ENCODE data around the gene UBAP1L.

DNA sequence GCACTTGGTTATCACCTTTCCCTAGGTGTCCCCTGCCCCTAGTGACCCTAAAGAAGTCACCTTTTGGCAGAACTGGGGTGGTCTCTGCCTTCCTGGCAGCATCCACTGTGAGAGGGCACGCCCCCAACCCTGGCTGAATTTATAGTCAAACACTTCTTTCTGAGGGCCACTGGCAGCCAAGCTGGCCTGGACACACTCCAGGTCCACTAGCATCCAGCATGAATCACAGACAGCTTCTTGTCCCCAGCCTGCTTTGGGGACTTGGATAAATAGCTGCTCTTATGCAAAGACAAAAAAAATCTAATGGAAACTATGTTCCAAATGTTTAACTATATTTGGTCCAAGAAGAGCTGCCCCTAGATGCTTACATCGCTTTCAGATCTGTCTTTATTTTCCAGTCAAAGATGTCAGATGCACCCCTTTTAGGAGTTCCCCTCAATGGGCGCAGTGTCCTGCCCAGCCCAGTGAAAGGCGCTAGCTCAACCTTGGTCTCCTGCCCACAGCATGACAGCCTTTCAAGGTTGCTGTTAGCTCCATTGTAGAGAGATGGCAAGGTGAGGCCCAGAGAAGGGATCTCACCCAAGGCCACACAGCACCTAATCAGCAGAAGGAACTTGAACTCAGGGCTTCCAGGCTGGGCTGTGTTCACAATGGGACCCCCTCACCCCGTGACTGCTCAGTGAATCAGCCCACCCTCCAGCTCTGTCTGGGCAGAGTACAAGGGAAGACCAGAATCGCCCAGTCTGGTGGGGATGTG is 54.2 kb downstream of the UBAP1L start:
- TF ChIP-seq, protein P1, sequence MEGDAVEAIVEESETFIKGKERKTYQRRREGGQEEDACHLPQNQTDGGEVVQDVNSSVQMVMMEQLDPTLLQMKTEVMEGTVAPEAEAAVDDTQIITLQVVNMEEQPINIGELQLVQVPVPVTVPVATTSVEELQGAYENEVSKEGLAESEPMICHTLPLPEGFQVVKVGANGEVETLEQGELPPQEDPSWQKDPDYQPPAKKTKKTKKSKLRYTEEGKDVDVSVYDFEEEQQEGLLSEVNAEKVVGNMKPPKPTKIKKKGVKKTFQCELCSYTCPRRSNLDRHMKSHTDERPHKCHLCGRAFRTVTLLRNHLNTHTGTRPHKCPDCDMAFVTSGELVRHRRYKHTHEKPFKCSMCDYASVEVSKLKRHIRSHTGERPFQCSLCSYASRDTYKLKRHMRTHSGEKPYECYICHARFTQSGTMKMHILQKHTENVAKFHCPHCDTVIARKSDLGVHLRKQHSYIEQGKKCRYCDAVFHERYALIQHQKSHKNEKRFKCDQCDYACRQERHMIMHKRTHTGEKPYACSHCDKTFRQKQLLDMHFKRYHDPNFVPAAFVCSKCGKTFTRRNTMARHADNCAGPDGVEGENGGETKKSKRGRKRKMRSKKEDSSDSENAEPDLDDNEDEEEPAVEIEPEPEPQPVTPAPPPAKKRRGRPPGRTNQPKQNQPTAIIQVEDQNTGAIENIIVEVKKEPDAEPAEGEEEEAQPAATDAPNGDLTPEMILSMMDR (IDR thresholded peaks at IDR 0.05) = no peak
- TF ChIP-seq POLR2AphosphoS5 (IDR thresholded peaks at IDR 0.05) (no peak), POLR2A (IDR thresholded peaks at IDR 0.05) (no peak), EP300 (IDR thresholded peaks at IDR 0.05) (no peak)
